ENCODE measurements around the gene COG5. TPM values are rescaled to one million over a fixed set of nuclear protein-coding genes. Genes with fewer than 3 reads are reported as not detected.

COG5 gene
- polyA plus RNA-seq (2013, experiment 1 of 2): 9.2 TPM
- polyA plus RNA-seq (2013, experiment 2 of 2): 8.6 TPM

DNA sequence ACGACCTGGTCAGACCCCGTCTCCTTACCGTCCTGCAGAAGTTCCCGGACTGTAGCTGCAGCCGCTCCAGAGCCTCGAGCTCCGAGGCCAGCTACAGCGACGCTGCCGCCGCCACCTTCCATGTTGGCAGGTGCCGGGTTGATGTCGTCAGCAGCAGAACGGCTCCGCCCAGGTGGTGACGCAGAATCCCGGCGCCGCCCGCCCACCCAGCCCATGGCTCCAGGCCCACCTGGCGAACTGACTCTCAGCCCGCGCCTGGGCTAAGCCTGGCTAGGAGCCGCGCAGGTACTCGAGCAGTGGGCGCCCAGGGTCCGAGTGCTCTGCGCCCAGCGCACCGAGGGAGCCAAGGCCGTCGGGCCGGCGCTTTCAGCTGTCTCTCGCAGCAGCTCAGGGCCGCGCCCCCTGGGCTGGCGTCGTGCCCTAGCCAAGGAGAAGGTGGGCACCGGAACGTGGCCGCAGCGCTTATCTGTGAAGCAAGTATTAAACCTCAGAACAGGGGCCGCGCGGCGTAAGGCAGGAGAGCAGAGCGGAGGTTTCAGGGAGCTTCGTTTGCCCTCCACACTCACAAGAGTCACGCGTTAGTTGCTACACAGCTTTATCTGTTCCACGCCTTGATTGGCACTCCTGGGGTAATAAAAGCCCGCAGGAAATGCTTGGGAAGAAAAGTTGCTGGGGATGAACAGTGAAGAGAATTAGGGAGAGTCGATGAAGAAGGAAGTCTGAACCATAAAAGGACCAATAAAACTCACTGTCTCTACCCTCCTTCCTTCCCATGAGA lies at the start of gene COG5, which contains the start of gene DUS4L:
TSS of gene COG5 (minus strand) at position 146 of the 778 bp plus-strand sequence. CDS start at position 122, 24 bp downstream.
TSS of gene DUS4L (plus strand) at position 197 of the 778 bp plus-strand sequence. CDS start 3,100 bp downstream, outside the sequence.
- Histone ChIP-seq H2AK5ac (ENCODE audit: low read length) (no peak within 1 kb of the TSS), H3K36me3 (ENCODE audit: control insufficient read depth, insufficient read depth, low read length) (no peaks in the 10 kb centered on the region), H4K8ac (ENCODE audit: low read depth, low read length) (no peak within 1 kb of the TSS), H3K27me3 (ENCODE audit: insufficient read depth, low read length, poor library complexity) (no peaks in the 10 kb centered on the region), H3K4me3 (ENCODE audit: low read length) (peak within 1 kb of the TSS; percentile 92), H3K9ac (ENCODE audit: low read length) (peak within 1 kb of the TSS; percentile 86), H2BK15ac (replicated peaks; ENCODE audit: low read depth) (no peak within 1 kb of the TSS), H3K56ac (ENCODE audit: low read length) (peak within 1 kb of the TSS; percentile 95), H3K18ac (ENCODE audit: low read length) (peak within 1 kb of the TSS; percentile 19), H3K4me2 (ENCODE audit: low read length) (peak within 1 kb of the TSS; percentile 82), H3K4me1 (ENCODE audit: control insufficient read depth, low read depth, low read length) (peaks cover 1% of the 10 kb centered on the region), H3K4ac (ENCODE audit: low read depth, low read length) (peak within 1 kb of the TSS; percentile 39), H3K79me1 (ENCODE audit: low read length) (peaks cover 9% of the 10 kb centered on the region), H4K5ac (ENCODE audit: low read length) (no peak within 1 kb of the TSS), H3K27ac (ENCODE audit: low read depth, low read length) (peak within 1 kb of the TSS; percentile 23), H3K23ac (ENCODE audit: low read length) (peak within 1 kb of the TSS; percentile 89), H2BK5ac (ENCODE audit: low read length) (peak within 1 kb of the TSS; percentile 0), H3K79me2 (ENCODE audit: control insufficient read depth, insufficient read depth, low read length) (peaks cover 4% of the 10 kb centered on the region), H2BK120ac (ENCODE audit: low read depth, low read length) (no peak within 1 kb of the TSS)
- peak; percentile 90 for DNase-seq
- WGBS (ENCODE audit: extremely low coverage, insufficient coverage, low lambda C conversion rate): no CpG with 5 or more reads among the region's 55 CpGs

DNA sequence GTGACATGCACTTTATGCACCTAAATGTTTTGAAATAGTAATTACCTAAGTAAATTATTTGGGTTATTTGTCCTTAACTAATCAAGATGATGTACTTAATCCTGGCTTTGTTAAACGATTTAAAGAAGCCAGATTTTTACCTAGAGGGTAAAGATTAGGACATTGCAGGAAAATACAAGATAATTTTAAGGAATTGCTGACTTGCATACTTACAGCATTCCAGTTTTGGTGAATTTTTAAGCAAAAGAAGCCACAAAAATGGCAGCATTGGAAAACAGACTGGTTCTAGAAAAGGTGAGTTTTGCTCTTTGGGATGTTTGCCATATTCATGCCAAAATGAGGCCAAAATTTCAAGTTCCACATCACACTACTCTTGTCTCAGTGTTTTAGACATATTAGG lies 49.7 kb upstream of the COG5 start:
- Histone ChIP-seq H3K36me3 (ENCODE audit: control insufficient read depth, insufficient read depth, low read length) (no peaks in the 10 kb centered on the region), H3K4ac (ENCODE audit: low read depth, low read length) (no peak overlapping the region), H4K5ac (ENCODE audit: low read length) (no peak overlapping the region), H2BK5ac (ENCODE audit: low read length) (no peak overlapping the region), H3K56ac (ENCODE audit: low read length) (no peak overlapping the region), H3K79me1 (ENCODE audit: low read length) (no peaks in the 10 kb centered on the region), H3K27me3 (ENCODE audit: insufficient read depth, low read length, poor library complexity) (no peaks in the 10 kb centered on the region), H3K4me1 (ENCODE audit: control insufficient read depth, low read depth, low read length) (no peaks in the 10 kb centered on the region), H2AK5ac (ENCODE audit: low read length) (no peak overlapping the region), H3K23ac (ENCODE audit: low read length) (no peak overlapping the region), H3K4me3 (ENCODE audit: low read length) (no peak overlapping the region), H3K27ac (ENCODE audit: low read depth, low read length) (no peak overlapping the region), H3K9ac (ENCODE audit: low read length) (no peak overlapping the region), H2BK120ac (ENCODE audit: low read depth, low read length) (no peak overlapping the region), H3K18ac (ENCODE audit: low read length) (no peak overlapping the region), H2BK15ac (replicated peaks; ENCODE audit: low read depth) (no peak overlapping the region), H4K8ac (ENCODE audit: low read depth, low read length) (no peak overlapping the region), H3K79me2 (ENCODE audit: control insufficient read depth, insufficient read depth, low read length) (no peaks in the 10 kb centered on the region), H3K4me2 (ENCODE audit: low read length) (no peak overlapping the region)
- no peak for DNase-seq
- WGBS (ENCODE audit: extremely low coverage, insufficient coverage, low lambda C conversion rate): no CpG with 5 or more reads among the region's 1 CpG

DNA sequence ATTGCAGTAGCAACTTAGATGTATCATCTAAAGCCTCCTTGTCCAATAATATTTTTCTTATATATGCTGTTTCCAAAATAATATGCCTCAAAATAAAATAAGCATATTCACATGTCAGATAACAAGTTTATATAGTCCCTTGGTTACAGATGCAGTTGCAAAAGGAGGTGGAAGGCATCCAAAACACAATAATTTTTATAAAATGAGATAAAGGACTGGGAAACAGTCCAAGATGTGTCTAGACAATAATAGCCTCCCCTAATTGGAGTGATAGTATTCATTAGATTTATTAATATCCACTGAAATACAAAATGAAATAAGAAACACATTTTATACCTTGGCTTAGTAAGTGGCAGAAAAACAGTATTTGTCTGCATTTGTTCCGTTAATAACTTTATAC lies 46.6 kb upstream of the COG5 start:
- Histone ChIP-seq H3K4me2 (ENCODE audit: low read length) (no peak overlapping the region), H3K56ac (ENCODE audit: low read length) (no peak overlapping the region), H4K8ac (ENCODE audit: low read depth, low read length) (no peak overlapping the region), H3K27me3 (ENCODE audit: insufficient read depth, low read length, poor library complexity) (no peaks in the 10 kb centered on the region), H3K4ac (ENCODE audit: low read depth, low read length) (no peak overlapping the region), H2BK15ac (replicated peaks; ENCODE audit: low read depth) (no peak overlapping the region), H3K4me1 (ENCODE audit: control insufficient read depth, low read depth, low read length) (no peaks in the 10 kb centered on the region), H4K5ac (ENCODE audit: low read length) (no peak overlapping the region), H3K18ac (ENCODE audit: low read length) (no peak overlapping the region), H2AK5ac (ENCODE audit: low read length) (no peak overlapping the region), H3K9ac (ENCODE audit: low read length) (no peak overlapping the region), H3K36me3 (ENCODE audit: control insufficient read depth, insufficient read depth, low read length) (no peaks in the 10 kb centered on the region), H3K4me3 (ENCODE audit: low read length) (no peak overlapping the region), H2BK120ac (ENCODE audit: low read depth, low read length) (no peak overlapping the region), H3K79me1 (ENCODE audit: low read length) (no peaks in the 10 kb centered on the region), H3K27ac (ENCODE audit: low read depth, low read length) (no peak overlapping the region), H3K23ac (ENCODE audit: low read length) (no peak overlapping the region), H2BK5ac (ENCODE audit: low read length) (no peak overlapping the region), H3K79me2 (ENCODE audit: control insufficient read depth, insufficient read depth, low read length) (no peaks in the 10 kb centered on the region)
- no CpG with 5 or more reads among the region's 1 CpG for WGBS (ENCODE audit: extremely low coverage, insufficient coverage, low lambda C conversion rate)
- DNase-seq: no peak

DNA sequence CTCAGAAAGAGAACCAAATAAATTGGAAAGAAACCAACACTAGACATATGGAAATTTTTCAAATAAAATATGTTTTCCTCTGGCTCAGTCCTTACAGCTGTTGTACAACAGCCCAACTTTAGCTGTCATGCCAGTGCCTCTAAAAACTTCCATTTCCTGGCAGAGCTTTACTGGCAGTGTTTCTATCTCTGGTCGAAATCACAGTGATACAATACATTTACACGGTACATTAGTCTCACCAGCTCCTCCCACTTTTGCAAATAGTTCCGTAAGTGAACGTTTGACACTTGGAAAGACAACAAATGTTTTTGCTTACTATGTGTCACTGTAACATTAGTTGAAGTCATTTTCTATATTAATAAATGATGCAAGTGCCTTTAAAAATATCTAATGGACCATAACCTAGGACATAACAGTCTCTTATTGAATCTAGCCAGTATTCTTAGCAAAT lies 46.1 kb upstream of the COG5 start:
- H4K5ac ChIP-seq (ENCODE audit: low read length): no peak overlapping the region
- H4K8ac ChIP-seq (ENCODE audit: low read depth, low read length): no peak overlapping the region
- no peak for DNase-seq
- H3K79me1 ChIP-seq (ENCODE audit: low read length): no peaks in the 10 kb centered on the region
- no peak overlapping the region for H3K4me3 ChIP-seq (ENCODE audit: low read length)
- no peak overlapping the region for H2BK15ac ChIP-seq (replicated peaks; ENCODE audit: low read depth)
- no peak overlapping the region for H3K27ac ChIP-seq (ENCODE audit: low read depth, low read length)
- no peak overlapping the region for H3K4ac ChIP-seq (ENCODE audit: low read depth, low read length)
- no CpG with 5 or more reads among the region's 4 CpGs for WGBS (ENCODE audit: extremely low coverage, insufficient coverage, low lambda C conversion rate)
- no peak overlapping the region for H2BK120ac ChIP-seq (ENCODE audit: low read depth, low read length)
- H2BK5ac ChIP-seq (ENCODE audit: low read length): no peak overlapping the region
- no peak overlapping the region for H3K4me2 ChIP-seq (ENCODE audit: low read length)
- no peak overlapping the region for H3K18ac ChIP-seq (ENCODE audit: low read length)
- H3K36me3 ChIP-seq (ENCODE audit: control insufficient read depth, insufficient read depth, low read length): no peaks in the 10 kb centered on the region
- no peaks in the 10 kb centered on the region for H3K4me1 ChIP-seq (ENCODE audit: control insufficient read depth, low read depth, low read length)
- no peaks in the 10 kb centered on the region for H3K27me3 ChIP-seq (ENCODE audit: insufficient read depth, low read length, poor library complexity)
- H2AK5ac ChIP-seq (ENCODE audit: low read length): no peak overlapping the region
- H3K23ac ChIP-seq (ENCODE audit: low read length): no peak overlapping the region
- H3K9ac ChIP-seq (ENCODE audit: low read length): no peak overlapping the region
- no peak overlapping the region for H3K56ac ChIP-seq (ENCODE audit: low read length)
- no peaks in the 10 kb centered on the region for H3K79me2 ChIP-seq (ENCODE audit: control insufficient read depth, insufficient read depth, low read length)

DNA sequence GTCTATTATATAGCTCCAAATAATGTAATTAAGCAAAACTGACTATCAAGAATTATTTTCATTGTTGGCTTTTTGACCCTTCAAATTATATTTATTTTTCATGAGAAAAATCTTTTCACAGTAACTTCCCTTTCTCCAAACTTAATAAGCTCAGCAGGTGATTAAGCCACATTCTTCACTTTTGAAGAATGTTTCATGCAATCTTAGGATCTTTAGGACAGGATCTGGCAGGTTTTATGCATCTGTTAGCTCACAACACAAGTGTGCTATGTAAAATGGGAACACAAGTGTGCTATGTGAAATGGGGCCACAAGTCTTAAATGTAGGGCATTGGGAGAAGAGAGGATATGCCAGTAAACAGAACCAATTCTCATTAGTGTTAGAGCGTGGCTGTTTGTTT lies 42.6 kb upstream of the COG5 start:
- Histone ChIP-seq H3K27ac (ENCODE audit: low read depth, low read length) (no peak overlapping the region), H3K4me2 (ENCODE audit: low read length) (no peak overlapping the region), H3K79me1 (ENCODE audit: low read length) (no peaks in the 10 kb centered on the region), H2BK120ac (ENCODE audit: low read depth, low read length) (no peak overlapping the region), H4K8ac (ENCODE audit: low read depth, low read length) (no peak overlapping the region), H3K9ac (ENCODE audit: low read length) (no peak overlapping the region), H3K23ac (ENCODE audit: low read length) (no peak overlapping the region), H2BK15ac (replicated peaks; ENCODE audit: low read depth) (no peak overlapping the region), H3K18ac (ENCODE audit: low read length) (no peak overlapping the region), H3K27me3 (ENCODE audit: insufficient read depth, low read length, poor library complexity) (no peaks in the 10 kb centered on the region), H3K4me1 (ENCODE audit: control insufficient read depth, low read depth, low read length) (no peaks in the 10 kb centered on the region), H4K5ac (ENCODE audit: low read length) (no peak overlapping the region), H3K4ac (ENCODE audit: low read depth, low read length) (no peak overlapping the region), H3K56ac (ENCODE audit: low read length) (no peak overlapping the region), H2BK5ac (ENCODE audit: low read length) (no peak overlapping the region), H3K79me2 (ENCODE audit: control insufficient read depth, insufficient read depth, low read length) (no peaks in the 10 kb centered on the region), H2AK5ac (ENCODE audit: low read length) (no peak overlapping the region), H3K4me3 (ENCODE audit: low read length) (no peak overlapping the region), H3K36me3 (ENCODE audit: control insufficient read depth, insufficient read depth, low read length) (no peaks in the 10 kb centered on the region)
- DNase-seq: no peak
- no CpG with 5 or more reads among the region's 1 CpG for WGBS (ENCODE audit: extremely low coverage, insufficient coverage, low lambda C conversion rate)

All from mesendoderm (in vitro differentiated cells).